NCI-H146 (cell line): ENCODE measurements around the gene C16orf96.
A peak's percentile ranks its signal among the peaks of the same experiment; 100 is the strongest.

ENCODE experiments used
- DNase-seq: peaks from one replicate; lab custom pipeline; 2025; lab: John Stamatoyannopoulos, UW

Gene C16orf96

DNA sequence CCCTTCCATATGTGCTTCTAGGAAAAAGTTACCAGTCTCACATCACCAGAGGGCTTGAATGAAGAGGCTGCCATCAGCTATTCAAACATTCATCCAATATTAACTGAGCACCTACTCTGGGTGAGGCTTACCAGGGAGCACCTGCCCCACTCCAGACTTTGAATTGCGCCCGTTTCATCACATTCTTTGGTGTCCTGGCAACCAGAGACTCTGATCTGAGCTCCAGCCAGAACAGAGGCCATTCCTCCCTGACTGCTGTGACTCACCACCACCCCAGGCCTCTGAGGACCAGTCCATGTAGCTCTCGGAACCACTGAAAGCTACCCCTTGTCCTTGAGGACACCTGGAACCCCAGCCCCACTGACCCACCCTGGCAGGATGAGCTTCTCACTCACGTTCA, at the start of gene C16orf96:
TSS of gene C16orf96 (plus strand) at position 229 of the 400 bp plus-strand sequence. CDS start at position 379, 150 bp downstream.
- DNase-seq, result no peak

DNA sequence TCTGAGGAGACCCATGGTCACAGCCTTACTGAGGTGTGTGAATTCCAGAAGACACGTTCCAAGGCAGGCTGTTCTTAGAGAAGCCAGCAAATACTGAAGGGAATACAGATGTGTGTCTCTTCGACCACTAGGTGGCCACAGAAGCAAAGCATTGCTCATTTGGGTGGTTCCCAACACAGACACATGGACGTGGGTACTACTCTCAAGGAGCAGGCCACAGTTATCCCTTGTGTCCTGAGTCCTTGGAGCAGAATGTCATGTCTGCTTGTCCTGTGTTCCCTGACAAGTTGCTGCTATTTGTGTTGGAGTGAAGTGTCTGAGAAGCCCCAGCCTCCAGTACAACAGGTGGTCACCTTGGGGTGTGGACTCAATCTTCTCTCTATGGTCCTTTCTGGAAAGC, 49.7 kb upstream of the C16orf96 start:
- DNase-seq, result peak; percentile 67

DNA sequence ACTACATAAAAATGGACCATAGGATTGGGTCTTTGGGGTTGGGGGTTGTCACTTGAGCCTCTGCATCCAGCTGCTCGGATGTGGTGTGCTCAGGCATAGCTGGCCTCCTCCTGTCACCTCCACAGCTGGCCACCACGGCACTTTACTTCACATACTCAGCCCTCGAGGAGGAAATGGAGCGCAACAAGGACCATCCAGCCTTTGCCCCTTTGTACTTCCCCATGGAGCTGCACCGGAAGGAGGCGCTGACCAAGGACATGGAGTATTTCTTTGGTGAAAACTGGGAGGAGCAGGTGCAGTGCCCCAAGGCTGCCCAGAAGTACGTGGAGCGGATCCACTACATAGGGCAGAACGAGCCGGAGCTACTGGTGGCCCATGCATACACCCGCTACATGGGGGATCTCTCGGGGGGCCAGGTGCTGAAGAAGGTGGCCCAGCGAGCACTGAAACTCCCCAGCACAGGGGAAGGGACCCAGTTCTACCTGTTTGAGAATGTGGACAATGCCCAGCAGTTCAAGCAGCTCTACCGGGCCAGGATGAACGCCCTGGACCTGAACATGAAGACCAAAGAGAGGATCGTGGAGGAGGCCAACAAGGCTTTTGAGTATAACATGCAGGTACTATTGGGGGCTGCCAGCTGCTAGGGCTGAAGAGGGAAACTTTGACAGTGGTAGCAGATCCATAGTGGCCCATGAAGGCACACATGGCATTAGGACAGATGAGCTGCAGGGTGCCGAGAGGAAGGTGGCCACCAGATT, 48.4 kb upstream of the C16orf96 start:
- no peak for DNase-seq

DNA sequence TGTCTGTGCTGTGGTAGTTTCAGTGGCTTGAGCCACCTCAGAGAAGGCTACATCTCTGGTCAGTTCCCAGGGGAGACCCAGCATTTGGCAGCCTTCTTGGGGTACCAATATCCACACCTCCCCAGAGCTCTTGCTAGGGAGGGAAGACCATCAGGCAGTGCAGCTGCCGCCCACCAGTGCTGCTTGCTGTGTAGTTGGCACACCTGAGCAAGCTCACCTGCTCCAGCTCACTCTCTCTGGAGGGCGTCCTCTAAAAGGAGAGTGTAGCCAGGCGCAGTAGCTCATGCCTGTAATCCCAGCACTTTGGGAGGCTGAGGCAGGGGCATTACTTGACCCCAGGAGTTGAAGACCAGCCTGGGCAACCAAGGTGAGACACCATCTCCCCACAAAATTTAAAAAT, 47.3 kb upstream of the C16orf96 start:
- DNase-seq, result no peak

DNA sequence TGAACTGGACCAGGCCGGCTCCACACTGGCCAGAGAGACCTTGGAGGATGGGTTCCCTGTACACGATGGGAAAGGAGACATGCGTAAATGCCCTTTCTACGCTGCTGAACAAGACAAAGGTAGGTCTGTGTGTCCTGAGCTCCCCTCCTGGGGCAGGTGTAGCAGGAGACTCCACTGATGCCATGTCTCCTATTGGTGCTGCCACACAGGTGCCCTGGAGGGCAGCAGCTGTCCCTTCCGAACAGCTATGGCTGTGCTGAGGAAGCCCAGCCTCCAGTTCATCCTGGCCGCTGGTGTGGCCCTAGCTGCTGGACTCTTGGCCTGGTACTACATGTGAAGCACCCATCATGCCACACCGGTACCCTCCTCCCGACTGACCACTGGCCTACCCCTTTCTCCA, 46.7 kb upstream of the C16orf96 start:
- no peak for DNase-seq

DNA sequence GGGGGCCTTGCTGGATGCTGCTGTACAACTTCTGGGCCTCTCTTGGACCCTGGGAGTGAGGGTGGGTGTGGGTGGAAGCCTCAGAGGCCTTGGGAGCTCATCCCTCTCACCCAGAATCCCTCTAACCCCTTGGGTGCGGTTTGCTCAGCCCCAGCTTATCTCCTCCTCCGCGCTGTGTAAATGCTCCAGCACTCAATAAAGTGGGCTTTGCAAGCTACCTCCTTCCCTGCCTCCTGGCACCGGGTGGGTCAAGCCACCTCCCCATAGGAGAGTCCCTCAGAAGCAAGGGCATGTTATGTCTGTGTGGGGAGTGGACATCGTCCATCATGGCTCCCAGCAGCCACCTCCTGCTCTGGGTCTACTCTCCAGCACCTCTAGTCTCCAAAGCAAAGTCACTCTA, 46.0 kb upstream of the C16orf96 start:
- no peak for DNase-seq

DNA sequence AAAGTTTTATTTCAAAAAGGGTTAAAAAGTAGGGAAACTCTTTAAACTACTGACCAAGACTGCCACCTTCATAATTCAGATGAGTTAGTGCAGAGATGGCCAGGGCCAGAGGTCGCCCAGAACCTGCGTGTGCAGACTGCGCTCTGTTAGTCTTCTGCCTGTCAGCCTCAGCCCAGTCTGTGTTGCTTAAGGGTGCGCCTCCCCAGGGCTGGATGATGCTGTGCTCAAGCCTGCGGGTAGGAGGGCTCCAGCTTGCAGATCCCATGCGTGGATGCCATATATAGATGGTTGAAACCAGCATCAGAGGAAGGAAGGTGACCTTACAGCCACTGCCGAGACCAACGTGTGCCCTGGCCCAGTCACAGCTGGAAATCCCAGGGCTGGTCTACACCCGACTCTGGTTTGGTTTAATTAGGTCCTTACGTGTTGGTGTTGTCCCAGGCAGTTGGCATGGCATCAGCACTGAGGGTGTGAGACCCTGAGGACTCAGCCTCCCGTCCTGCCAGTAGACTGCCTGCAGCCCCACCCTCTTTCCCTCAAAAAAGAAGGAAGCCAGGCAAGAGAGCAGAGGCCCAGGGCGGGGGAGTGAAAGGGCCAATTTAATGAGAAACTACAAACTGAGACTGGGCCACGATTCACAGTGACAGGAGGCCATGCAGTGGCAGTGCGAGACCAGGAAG, 45.3 kb upstream of the C16orf96 start:
- DNase-seq, result no peak

DNA sequence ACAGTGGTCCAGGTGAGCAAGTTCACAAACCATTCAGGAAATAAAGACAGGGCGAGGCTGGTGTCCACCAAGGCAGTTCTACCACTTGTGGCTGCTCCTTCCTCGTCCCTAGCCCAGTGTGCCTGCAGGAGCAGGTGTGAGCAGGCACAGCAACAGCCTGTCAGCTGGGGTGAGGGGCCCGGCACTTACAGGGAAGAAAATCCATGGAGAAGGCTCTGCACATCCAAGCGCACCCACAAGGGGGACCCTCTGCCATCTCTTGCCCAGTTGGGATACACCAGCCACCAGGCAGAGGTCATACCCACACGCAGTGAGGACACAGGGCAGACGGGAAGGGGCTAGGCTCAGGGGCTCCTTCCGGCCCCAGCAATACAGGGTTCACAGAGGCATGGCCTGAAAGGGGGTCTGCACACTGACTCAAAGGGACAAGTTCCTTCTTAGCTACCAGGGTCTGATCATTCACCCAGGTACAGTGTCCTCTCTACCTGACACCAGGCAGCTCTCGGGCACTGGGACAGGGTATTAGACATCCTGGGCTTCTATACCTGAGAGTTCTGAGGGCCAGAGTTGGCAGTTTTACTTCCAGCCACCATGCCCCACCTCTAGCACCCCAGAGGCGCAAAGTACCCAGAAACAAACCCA, 44.6 kb upstream of the C16orf96 start:
- DNase-seq, result peak; percentile 66

DNA sequence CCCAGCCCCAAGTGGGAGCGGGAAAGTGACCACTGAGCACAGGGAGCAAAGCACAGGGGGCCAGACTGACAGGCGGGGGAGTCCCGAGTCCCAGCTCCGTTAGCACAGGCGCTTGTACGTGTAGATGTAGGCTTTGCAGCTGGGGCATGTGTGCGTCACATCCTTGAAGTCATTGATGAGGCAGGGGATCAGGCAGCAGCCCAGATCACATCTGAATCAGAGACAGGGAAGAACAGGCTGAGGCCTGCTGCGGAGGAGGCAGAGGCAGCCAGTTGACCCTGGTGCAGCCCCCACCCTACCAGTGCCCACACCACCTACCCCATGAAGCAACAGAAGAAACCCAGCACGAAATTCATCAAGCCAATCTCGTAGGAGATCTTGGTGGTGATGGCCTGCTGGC, 43.7 kb upstream of the C16orf96 start:
- no peak for DNase-seq

DNA sequence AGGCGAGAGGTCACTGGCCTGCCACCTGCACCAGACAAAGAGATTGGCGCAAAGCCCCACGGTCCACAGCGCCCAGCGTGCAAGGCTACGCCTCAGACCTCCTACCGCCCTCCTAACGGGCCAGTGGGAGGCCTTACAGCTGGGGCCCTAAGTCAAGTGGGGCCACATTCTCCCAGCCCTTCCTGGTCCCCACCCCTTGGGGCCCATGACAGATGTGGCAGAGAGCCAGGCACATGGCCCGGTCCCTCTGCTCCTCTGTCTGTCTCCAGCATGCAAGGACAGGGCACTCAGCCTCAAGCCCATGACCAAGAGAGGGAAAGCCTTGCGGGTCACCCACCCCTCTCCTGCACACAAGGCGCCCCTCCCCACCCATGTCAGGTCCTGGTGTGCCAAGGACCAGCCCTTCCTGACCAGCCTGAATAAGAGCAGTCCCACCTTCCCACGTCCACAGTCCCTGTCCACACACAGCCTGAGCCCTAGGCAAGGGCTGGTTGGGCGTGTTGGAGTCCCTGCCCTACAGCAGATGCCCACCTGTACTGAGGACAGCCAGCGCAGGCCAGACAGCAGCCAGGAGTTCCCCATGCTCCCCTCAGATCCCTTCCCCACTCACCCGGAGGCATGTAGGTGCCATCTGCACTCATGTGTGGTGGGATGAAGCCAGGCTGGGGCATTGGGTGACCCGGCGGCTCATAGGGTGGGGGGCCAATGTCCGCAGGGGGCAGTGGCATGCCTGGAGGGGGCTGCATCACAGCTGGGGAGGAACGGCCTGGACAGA, 42.9 kb upstream of the C16orf96 start:
- DNase-seq, result no peak

DNA sequence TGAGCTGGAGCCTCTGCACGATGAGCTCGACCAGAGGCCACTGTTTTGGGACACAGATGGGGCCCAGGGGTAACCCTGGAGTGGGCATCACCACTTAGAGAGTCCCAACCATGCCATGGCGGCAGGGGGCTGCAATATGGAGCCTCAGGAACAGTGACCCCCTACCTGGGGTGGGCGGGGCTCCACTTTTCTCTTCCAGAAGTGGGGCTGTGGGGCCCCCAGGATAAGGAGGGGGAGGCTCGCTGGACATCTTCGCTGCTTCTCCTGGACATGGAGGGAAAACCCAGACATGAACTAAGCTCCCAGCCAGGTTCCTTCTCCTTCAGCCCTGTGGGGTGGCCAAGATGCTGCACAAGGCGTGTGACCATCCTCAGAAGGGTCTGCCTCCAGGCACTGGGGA, 42.3 kb upstream of the C16orf96 start:
- no peak for DNase-seq

DNA sequence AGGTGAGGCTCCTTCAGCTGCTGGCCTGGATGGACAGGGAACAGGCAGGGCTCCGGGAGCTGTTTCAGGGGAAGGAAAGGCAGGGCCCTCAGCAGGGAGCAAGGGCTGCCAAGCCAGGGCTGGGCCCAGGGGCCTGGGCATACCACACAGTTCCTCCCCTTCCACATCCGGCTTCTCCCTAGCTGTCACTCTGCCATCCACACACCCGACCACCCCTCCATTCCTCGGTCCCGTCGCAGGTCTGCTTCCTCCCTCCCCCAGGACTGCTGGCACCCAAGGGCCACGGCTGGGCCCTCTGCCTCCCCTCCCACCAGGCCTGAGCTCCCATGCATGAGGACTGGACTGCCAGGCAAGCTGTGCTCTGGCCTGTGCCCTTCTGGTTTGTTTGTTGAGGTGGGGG, 41.5 kb upstream of the C16orf96 start:
- no peak for DNase-seq

DNA sequence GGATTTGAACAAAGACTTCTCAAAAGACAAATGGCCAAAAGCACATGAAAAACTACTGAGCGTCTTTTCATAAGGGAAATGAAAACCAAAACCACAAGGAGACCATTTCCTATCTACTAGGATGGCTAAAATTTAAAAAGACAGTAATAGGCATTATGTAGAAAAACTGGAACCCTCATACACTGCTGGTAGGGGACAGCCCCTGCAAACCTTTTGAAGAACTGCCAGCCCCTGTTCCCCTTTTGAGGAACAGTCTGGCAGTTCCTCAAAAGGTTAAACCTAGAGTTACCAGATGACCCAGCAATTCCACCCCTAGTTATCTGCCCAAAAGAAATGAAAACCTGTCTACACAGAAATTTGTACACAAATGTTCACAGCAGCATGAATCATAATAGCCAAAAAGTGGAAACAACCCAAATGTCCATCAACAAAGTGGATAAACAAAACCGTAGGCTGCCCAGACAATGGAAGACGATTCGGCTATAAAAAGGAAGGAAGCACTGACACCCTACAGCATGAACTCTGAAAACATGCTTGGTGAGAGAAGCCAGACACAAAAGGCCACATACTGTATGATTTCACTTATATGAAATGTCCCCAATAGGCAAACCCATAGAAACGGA, 40.4 kb upstream of the C16orf96 start:
- no peak for DNase-seq

DNA sequence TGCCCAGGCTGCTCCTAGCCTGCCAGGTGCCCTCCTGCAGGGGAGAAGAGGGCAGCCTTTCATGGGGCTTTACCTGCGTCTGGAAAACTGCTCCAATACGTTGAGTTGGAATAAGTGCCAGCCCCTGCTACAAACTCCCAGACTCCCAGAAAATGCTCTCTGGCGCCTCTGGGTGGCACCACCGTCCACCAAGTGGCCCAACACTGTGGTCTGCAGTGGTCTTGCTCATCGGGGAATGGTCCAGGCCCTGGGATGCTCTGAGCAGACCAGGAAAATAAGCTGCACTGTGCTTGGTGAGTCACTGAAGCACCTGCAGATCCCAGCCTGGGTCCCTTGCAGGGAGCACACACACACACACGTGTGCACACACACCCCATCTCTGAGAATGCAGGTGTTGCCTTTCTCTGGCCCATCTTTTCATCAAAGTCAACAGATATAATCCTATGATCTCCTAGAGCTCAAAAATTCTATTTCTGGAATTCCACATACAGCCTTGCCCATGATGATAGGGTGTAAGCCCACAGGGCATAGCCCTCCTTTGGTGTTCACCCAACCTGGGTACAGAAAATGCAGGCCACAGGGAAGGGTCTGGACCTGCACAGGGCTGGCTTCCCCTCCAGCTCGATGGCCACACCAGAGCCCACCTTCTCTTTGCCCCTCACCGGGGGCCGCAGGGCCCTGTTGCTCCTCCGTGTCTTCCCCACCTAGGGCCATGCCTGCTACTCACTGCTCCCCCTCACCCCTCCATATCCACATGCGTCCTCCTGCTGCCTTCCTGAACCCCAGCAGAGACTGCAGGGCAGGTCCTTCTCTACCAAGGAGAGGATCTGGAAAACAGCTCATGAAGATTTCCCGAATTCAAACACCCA, 38.1 kb upstream of the C16orf96 start:
- DNase-seq, result peak; percentile 49

DNA sequence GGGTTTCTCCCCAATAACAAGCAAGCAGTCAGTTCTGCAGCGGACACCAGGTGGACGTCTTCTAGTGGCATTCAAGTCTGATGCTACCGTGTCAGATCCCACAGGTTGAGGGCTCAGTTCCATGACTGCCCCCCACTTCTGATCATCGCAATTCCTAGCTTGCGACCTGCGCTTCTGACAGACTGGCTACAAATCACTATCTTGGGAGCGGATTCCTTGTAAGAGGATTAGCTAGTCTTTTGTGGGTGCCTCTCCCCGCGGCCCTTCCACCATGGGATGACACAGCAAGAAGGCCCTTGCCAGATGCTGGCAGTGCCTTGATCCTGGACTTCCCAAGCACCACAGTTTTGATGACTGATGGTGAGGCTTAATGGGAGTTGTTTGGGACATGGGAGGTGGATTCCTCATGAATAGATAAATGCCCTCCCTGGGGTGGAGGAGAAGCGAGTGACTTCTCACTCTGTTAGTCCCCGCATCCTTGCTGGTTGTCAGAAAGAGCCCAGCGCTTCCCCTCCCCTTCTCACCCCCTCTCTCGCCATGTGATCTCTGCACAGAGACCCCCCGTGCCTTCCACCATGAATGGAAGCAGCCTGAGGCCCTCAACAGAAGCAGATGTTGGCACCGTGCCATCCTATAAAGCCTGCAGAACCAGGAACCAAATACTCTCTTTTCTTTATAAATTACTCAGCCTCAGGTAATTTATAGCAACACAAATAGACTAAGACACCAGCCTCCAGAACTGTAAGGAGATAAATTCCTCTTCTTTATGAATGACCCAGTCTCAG, 36.7 kb upstream of the C16orf96 start:
- DNase-seq, result peak; percentile 29

DNA sequence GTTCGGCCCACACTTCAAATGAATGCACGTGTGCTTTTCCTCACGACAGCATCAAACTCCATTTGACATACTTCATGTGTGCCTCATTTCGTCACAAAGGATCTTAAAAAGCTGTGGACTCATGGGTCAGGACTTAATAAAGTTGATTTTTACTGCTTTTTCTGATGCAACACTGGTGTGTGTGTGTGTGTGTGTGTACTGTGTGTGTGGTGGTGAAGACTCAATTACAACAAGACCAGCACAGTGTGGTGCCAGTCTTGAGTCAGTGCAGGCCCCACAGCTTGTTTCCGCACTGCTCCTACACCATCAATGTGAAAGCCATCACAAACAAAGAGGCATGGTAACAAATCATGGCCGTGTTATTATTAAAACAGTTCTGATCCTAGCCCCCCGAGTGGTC, 35.2 kb upstream of the C16orf96 start:
- no peak for DNase-seq

DNA sequence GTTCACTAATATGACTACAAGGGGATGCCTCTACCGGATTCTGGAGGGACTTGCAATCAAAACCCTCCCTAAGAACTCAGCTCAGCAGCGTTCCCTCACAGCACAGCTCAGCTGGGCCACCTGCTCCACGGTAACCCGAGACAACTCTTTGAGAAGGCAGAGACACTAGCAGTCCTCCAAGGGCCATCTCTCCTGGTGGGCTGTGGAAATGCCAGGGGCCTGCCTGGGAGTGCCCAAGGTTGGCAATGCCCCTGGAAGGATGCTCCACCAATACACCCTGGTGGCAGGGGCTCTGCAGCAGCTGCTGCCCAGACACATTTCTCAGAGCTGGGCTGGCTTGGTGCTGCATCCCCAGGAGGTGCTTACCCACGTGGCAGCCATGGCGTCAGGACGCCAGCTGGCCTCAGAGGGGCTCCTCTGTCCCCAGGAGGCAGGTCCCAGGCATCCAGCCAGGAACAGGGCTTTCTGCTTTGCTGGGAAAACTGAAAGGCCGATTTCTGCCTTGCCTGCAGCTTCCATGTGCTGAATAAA, 34.0 kb upstream of the C16orf96 start:
- DNase-seq, result peak; percentile 91

DNA sequence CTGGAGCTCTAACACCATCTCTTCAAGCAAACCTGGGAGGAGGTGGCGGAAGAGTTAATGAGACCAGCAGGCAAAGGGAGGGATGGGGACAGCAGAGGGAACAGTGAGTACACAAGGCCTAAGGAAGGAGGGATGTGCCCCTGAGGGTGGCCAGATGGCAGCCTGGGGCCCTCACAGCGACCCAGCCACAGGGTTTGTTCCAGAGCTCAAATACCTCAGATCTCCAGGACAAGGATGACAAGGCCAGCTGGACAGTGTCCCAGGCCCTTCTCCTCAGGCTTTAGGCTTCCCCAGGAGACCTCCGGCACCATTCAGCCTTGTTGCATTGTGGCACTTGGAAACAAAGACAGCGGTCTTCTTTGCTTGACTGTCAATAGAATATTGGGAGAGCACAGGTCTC, 32.5 kb upstream of the C16orf96 start:
- DNase-seq, result no peak

DNA sequence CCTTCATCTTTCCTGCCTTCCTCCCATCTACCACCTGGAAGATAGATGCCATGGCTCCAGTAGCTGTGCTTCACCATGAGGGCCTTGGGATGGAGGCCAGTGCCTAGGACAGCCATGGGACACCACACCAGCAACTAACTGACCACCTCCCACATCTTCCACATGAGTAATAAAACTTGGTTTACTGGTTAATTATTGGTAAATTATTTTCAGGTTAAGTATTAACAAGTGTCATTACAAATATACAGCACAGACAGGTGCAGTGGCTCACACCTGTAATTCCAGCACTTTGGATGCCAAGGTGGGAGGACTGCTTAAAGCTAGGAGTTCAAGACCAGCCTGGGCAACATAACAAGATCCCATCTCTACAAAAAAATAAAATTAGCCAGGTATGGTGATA, 31.6 kb upstream of the C16orf96 start:
- no peak for DNase-seq

DNA sequence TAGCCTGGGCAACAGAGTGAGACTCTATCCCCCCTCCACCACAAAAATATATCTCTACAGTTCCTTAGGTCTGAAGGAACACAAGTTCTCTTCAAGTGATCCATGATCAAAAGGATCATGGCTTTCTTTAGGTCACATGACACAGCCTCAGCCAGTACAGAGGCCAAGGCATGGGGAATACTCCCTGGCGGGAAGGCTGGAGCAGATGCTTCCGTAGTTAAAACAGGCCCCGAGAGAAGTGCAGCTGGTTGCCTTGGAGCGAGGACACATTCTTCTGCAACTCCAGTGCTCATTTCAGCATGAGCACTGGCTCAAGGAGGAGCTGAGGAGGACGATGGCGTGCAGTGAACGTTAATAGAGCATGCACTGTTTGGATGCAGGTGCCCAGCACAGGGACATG, 31.1 kb upstream of the C16orf96 start:
- DNase-seq, result no peak
